ENCODE measurements around the gene RAB1A. TPM values are rescaled to one million over a fixed set of nuclear protein-coding genes. Genes with fewer than 3 reads are reported as not detected.

RAB1A gene
- total and polyA plus RNA-seq, 10 of the 15 experiments (the other 5 are each of a cell fraction or from before 2014, with no cell fraction given): 48.9 to 171 (median 83.4) TPM

DNA sequence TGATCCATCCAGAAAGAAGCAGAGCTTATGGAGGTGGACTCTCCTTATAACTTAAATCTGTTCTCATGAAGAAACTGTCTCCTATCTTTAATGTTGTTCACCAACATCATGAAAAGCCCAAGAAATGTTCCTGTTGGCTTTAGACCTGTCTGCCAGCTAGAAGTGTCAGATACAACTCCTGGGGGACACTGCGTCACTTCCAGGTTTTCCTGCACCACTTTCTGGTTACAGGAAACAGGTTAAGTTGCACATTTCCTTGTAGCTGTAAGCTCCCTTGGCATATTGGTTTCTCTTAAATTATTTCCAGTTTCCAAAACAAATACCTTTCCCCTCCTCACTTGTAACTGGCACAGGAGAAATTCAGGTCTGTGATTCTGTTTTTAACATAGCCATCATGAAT is 70.8 kb downstream of the RAB1A start:
- intact Hi-C loops (cut with micrococcal nuclease; ENCODE audit: unreplicated experiment) (no loop called here), in situ Hi-C loops (cut with MboI) (no loop called here)
- BruUV-seq (replicated peaks): no TSS peak
- WGBS (ENCODE audit: insufficient coverage, insufficient replicate concordance, low lambda C conversion rate, missing lambda C conversion rate): 100% methylated on average over 1 of the region's 1 CpG
- Histone ChIP-seq H3K27ac (ENCODE audit: control insufficient read depth, insufficient read depth) (no peak overlapping the region), H3K9ac (ENCODE audit: control insufficient read depth, insufficient read depth, low read length) (no peak overlapping the region), H3K4me3 (no peak overlapping the region), H2AFZ (ENCODE audit: control insufficient read depth, low read depth, low read length) (no peak overlapping the region), H3K4me1 (ENCODE audit: control insufficient read depth, insufficient read depth, low read length) (peaks cover 23% of the 10 kb centered on the region), H3K79me2 (ENCODE audit: control insufficient read depth, insufficient read depth, low read length) (peaks cover 4% of the 10 kb centered on the region), H3K36me3 (ENCODE audit: control insufficient read depth in 2 of 2, insufficient read depth in 2 of 2, low read length in 1 of 2) (no peaks in the 10 kb centered on the region), H3K9me3 (replicated peaks; ENCODE audit: control insufficient read depth, insufficient read depth, low read length) (no peaks in the 10 kb centered on the region), H3K27me3 (replicated peaks in 1 of 2; ENCODE audit: control insufficient read depth in 2 of 2, insufficient read depth in 2 of 2, low read length in 1 of 2) (no peaks in the 10 kb centered on the region), H4K20me1 (ENCODE audit: control insufficient read depth, insufficient read depth) (no peaks in the 10 kb centered on the region), H3K4me2 (ENCODE audit: control insufficient read depth, insufficient read depth) (no peak overlapping the region)
- ChIA-PET POLR2A (interaction anchor here (0.6 to 0.9 kb wide), 2 partner anchors 8 to 168 kb away, joined by 4 to 6 read pairs; partner anchors contain the start of gene ACTR2), CTCF (interaction anchor here (1.2 to 2.0 kb wide), 5 partner anchors 24 to 130 kb away, joined by 3 to 10 read pairs (median 5); no protein-coding TSS in a partner anchor), RAD21 (ENCODE audit: unreplicated experiment) (interaction anchor here (0.6 to 1.5 kb wide), 4 partner anchors 71 to 605 kb away, joined by 3 to 4 read pairs (median 3); partner anchors contain the start of gene RAB1A), SMC1A (ENCODE audit: uncharacterized antibody, unreplicated experiment) (interaction anchor here (0.9 to 2.1 kb wide), 7 partner anchors 25 to 515 kb away, joined by 3 to 9 read pairs (median 4); no protein-coding TSS in a partner anchor)
- TF ChIP-seq ZNF217 (IDR thresholded peaks at IDR 0.05): no peak
- ATAC-seq: no peak
- FAIRE-seq: no peak
- DNase-seq (ENCODE audit: low read depth, low spot score): no peak

DNA sequence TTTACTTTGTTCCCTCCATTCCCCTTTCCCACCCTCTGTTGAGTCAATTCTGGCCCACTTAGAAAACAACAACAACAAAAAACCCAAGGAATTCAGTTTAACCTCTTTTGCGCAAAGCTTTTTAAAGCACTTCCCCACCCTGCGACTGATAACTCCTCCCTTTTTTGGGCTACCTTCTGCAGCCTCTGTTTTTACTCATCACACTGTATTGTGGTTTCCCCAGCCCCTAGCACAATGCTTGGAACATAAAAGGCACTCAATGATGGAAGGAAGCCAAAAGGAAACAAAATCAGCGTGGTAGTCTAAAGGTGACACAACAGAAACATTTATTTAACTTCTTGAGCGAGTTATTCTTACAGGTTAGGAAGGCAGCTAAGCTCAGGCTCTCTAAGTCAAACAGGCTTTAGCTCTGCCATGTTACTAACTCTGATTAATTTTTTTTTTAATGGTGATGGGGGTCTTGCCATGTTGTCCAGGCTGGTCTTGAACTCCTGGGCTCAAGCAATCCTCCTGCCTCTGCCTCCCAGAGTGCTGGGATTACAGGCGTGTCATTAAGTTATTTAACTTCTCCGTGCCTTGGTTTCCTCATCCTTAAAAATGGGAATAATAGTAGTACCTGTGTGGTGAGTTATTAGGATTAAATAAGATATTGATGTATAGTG is 72.4 kb downstream of the RAB1A start:
- ATAC-seq (peak; percentile 56), FAIRE-seq (peak; percentile 78), DNase-seq (ENCODE audit: low read depth, low spot score) (peak; percentile 76)
- CTCF ChIA-PET: interaction anchor here (0.8 to 4.1 kb wide), 7 partner anchors 8 to 141 kb away, joined by 3 to 22 read pairs (median 4); no protein-coding TSS in a partner anchor
- Histone ChIP-seq H3K9me3 (replicated peaks; ENCODE audit: control insufficient read depth, insufficient read depth, low read length) (no peaks in the 10 kb centered on the region), H3K4me3 (peak overlapping the region; percentile 74), H3K27me3 (replicated peaks in 1 of 2; ENCODE audit: control insufficient read depth in 2 of 2, insufficient read depth in 2 of 2, low read length in 1 of 2) (no peaks in the 10 kb centered on the region), H3K4me1 (ENCODE audit: control insufficient read depth, insufficient read depth, low read length) (peaks cover 37% of the 10 kb centered on the region), H3K4me2 (ENCODE audit: control insufficient read depth, insufficient read depth) (peak overlapping the region; percentile 100), H4K20me1 (ENCODE audit: control insufficient read depth, insufficient read depth) (no peaks in the 10 kb centered on the region), H3K79me2 (ENCODE audit: control insufficient read depth, insufficient read depth, low read length) (peaks cover 4% of the 10 kb centered on the region), H3K9ac (ENCODE audit: control insufficient read depth, insufficient read depth, low read length) (peak overlapping the region; percentile 70), H3K36me3 (ENCODE audit: control insufficient read depth in 2 of 2, insufficient read depth in 2 of 2, low read length in 1 of 2) (no peaks in the 10 kb centered on the region), H3K27ac (ENCODE audit: control insufficient read depth, insufficient read depth) (peak overlapping the region; percentile 42; the same call in 1 of the 2 replicates), H2AFZ (ENCODE audit: control insufficient read depth, low read depth, low read length) (peak overlapping the region; percentile 92)
- intact Hi-C loops (cut with micrococcal nuclease; ENCODE audit: unreplicated experiment) (loop anchor here (1.0 to 2.0 kb wide), 2 partner anchors 73 to 169 kb away; partner anchors contain the start of genes ACTR2 and RAB1A), in situ Hi-C loops (cut with MboI) (no loop called here)
- POLR2A ChIA-PET: interaction anchor here (2.7 kb wide), 1 partner anchor 72 kb away, joined by 18 read pairs; the partner anchor contains the start of gene RAB1A
- BruUV-seq (replicated peaks): TSS peak; percentile 64
- RAD21 ChIA-PET (ENCODE audit: unreplicated experiment): interaction anchor here (0.6 to 5.5 kb wide), 7 partner anchors 8 to 1020 kb away, joined by 3 to 58 read pairs (median 12); partner anchors contain the start of genes ACTR2 and RAB1A
- 33% methylated on average over 6 of the region's 6 CpGs for WGBS (ENCODE audit: insufficient coverage, insufficient replicate concordance, low lambda C conversion rate, missing lambda C conversion rate)
- SMC1A ChIA-PET (ENCODE audit: uncharacterized antibody, unreplicated experiment): interaction anchor here (0.8 to 1.2 kb wide), 3 partner anchors 85 to 535 kb away, joined by 3 read pairs; no protein-coding TSS in a partner anchor
- TF ChIP-seq BCL11A (IDR thresholded peaks at IDR 0.05; ENCODE audit: low read depth, low read length): 0 out of 2 replicates have a peak, but pooled peaks have one; percentile 45
- 0 out of 2 replicates have a peak, but pooled peaks have one; percentile 59 for TF ChIP-seq TCF7 (IDR thresholded peaks at IDR 0.05; ENCODE audit: borderline replicate concordance)
- peak; percentile 71 for TF ChIP-seq IRF4 (IDR thresholded peaks at IDR 0.05; ENCODE audit: low read depth, low read length)
- TF ChIP-seq, protein P1, sequence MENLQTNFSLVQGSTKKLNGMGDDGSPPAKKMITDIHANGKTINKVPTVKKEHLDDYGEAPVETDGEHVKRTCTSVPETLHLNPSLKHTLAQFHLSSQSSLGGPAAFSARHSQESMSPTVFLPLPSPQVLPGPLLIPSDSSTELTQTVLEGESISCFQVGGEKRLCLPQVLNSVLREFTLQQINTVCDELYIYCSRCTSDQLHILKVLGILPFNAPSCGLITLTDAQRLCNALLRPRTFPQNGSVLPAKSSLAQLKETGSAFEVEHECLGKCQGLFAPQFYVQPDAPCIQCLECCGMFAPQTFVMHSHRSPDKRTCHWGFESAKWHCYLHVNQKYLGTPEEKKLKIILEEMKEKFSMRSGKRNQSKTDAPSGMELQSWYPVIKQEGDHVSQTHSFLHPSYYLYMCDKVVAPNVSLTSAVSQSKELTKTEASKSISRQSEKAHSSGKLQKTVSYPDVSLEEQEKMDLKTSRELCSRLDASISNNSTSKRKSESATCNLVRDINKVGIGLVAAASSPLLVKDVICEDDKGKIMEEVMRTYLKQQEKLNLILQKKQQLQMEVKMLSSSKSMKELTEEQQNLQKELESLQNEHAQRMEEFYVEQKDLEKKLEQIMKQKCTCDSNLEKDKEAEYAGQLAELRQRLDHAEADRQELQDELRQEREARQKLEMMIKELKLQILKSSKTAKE (IDR thresholded peaks at IDR 0.05; ENCODE audit: low read depth, poor library complexity, severe bottlenecking): peak; percentile 60
- peak; percentile 64 to 65; a peak in 2 of 4 replicates for TF ChIP-seq IKZF2 (IDR thresholded peaks at IDR 0.05)
- TF ChIP-seq CREM (IDR thresholded peaks at IDR 0.05; ENCODE audit: low read depth): peak; percentile 26; the same call in 1 of the 2 replicates
- TF ChIP-seq CBFB (IDR thresholded peaks at IDR 0.05; ENCODE audit: low read depth): peak; percentile 81; the same call in 1 of the 2 replicates
- TF ChIP-seq, protein P2, sequence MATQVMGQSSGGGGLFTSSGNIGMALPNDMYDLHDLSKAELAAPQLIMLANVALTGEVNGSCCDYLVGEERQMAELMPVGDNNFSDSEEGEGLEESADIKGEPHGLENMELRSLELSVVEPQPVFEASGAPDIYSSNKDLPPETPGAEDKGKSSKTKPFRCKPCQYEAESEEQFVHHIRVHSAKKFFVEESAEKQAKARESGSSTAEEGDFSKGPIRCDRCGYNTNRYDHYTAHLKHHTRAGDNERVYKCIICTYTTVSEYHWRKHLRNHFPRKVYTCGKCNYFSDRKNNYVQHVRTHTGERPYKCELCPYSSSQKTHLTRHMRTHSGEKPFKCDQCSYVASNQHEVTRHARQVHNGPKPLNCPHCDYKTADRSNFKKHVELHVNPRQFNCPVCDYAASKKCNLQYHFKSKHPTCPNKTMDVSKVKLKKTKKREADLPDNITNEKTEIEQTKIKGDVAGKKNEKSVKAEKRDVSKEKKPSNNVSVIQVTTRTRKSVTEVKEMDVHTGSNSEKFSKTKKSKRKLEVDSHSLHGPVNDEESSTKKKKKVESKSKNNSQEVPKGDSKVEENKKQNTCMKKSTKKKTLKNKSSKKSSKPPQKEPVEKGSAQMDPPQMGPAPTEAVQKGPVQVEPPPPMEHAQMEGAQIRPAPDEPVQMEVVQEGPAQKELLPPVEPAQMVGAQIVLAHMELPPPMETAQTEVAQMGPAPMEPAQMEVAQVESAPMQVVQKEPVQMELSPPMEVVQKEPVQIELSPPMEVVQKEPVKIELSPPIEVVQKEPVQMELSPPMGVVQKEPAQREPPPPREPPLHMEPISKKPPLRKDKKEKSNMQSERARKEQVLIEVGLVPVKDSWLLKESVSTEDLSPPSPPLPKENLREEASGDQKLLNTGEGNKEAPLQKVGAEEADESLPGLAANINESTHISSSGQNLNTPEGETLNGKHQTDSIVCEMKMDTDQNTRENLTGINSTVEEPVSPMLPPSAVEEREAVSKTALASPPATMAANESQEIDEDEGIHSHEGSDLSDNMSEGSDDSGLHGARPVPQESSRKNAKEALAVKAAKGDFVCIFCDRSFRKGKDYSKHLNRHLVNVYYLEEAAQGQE (IDR thresholded peaks at IDR 0.05; ENCODE audit: low read depth, low read length): no peak

Data from GM12878 (cell line).